ENCODE results near the gene SARNP.
"Not testable (repeated sequence)": the region's sequence is repeated elsewhere in the genome, so short reads cannot be mapped to it uniquely, and the experiment has no call there.

The SARNP gene, protein sequence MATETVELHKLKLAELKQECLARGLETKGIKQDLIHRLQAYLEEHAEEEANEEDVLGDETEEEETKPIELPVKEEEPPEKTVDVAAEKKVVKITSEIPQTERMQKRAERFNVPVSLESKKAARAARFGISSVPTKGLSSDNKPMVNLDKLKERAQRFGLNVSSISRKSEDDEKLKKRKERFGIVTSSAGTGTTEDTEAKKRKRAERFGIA

DNA sequence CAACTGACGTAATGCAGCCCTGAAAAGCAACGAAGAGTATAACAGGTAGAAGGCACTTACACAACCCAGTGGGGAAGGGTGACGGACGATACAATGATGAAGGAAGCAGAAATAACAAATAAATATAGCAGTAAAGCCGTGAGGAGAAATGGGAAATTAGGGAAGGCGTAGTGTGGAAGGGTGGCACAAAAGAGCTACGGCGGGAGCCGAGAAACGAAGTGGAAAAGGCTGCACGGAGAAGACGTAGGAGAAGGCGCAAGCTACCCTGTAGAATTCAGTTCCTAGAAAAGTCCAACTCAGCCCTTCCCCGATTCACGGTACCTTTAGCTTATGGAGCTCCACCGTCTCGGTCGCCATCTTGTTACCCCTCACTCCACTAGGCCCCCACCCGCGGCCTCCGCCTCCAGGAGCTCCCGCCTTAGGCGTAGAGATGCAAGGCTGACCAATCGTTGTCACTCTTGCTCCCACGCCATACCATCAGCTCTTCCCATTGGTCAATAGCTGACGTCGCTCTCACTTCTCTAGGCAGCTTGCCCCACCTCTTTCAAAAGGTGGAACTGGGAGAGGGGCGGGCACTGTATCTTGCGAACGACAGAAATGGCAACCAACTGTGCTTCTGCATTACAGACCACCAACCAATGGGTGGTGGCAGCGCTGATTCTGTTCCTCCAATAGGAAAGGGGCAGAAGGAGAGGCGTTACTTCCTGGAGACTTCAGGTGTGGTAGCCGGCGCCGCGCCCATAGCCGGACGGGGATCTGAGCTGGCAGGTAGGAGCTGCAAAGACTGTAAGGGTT, at the start of gene SARNP, which contains the start of gene ORMDL2:
Gene SARNP, minus strand, starts transcription at position 380 of the 795 bp plus-strand sequence. Its CDS starts 23 bp downstream, at position 357.
Gene ORMDL2, plus strand, starts transcription at position 697 of the 795 bp plus-strand sequence. CDS start 959 bp downstream, outside the sequence.
- H3K4me2 ChIP-seq (ENCODE audit: low read depth, low read length, poor library complexity, severe bottlenecking), result peak within 1 kb of the TSS; percentile 95
- H3K79me2 ChIP-seq (ENCODE audit: insufficient read depth, low read length), result peaks cover 65% of the 10 kb centered on the region
- no peaks in the 10 kb centered on the region for H3K9me2 ChIP-seq (replicated peaks; ENCODE audit: insufficient read depth, low read length)
- H3K9me3 ChIP-seq (ENCODE audit: insufficient read depth, low read length), result no peaks in the 10 kb centered on the region
- H3K36me3 ChIP-seq (ENCODE audit: low read length), result peaks cover 12% of the 10 kb centered on the region; the same call in 1 of the 2 replicates
- peak within 1 kb of the TSS; percentile 91 for H3K4me3 ChIP-seq (ENCODE audit: insufficient read depth, low read length, poor library complexity, severe bottlenecking)
- H4K20me1 ChIP-seq (ENCODE audit: low read depth, low read length), result peaks cover 4% of the 10 kb centered on the region; the same call in 1 of the 2 replicates
- peak within 1 kb of the TSS; percentile 65 for H2AFZ ChIP-seq (ENCODE audit: low read depth, low read length, severe bottlenecking)
- TF ChIP-seq, protein P1, sequence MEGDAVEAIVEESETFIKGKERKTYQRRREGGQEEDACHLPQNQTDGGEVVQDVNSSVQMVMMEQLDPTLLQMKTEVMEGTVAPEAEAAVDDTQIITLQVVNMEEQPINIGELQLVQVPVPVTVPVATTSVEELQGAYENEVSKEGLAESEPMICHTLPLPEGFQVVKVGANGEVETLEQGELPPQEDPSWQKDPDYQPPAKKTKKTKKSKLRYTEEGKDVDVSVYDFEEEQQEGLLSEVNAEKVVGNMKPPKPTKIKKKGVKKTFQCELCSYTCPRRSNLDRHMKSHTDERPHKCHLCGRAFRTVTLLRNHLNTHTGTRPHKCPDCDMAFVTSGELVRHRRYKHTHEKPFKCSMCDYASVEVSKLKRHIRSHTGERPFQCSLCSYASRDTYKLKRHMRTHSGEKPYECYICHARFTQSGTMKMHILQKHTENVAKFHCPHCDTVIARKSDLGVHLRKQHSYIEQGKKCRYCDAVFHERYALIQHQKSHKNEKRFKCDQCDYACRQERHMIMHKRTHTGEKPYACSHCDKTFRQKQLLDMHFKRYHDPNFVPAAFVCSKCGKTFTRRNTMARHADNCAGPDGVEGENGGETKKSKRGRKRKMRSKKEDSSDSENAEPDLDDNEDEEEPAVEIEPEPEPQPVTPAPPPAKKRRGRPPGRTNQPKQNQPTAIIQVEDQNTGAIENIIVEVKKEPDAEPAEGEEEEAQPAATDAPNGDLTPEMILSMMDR (IDR thresholded peaks at IDR 0.05; ENCODE audit: insufficient read depth, low read length, poor library complexity, severe bottlenecking), result no peak
- TF ChIP-seq EZH2phosphoT487 (conservative IDR thresholded peaks at IDR 0.05; ENCODE audit: low read length), result no peak
- H3K27me3 ChIP-seq (ENCODE audit: low read length), result no peaks in the 10 kb centered on the region
- H3K27ac ChIP-seq (ENCODE audit: low read depth, low read length), result peak within 1 kb of the TSS; percentile 70
- H3K9ac ChIP-seq (ENCODE audit: low read length), result peak within 1 kb of the TSS; percentile 83
- peaks cover 18% of the 10 kb centered on the region for H3F3A ChIP-seq (ENCODE audit: insufficient read depth)

DNA sequence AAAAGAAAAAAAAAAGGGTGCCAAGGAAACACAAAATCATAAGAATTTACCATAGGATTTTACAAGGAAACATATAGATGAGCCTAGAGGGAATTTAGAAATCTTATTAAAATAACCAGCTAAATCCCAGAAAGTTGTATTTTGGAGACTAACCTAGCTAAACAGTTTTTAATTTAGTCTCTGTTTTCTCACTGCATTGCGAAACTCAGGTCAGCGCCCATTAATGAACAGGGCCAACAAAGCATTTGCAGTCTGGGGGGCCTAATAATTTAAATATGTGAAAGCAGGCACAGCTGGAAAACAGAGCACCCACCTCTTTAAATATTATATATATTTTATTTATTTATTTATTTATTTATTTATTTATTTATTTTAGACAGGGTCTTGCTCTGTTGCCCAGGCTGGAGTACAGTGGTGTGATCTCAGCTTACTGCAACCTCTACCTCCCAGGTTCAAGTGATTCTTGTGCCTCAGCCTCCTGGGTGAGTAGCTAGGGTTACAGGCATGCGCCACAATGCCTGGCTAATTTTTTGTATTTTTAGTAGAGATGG, 49.0 kb upstream of the SARNP start:
- H3K27ac ChIP-seq (ENCODE audit: low read depth, low read length); H3K9ac ChIP-seq (ENCODE audit: low read length); H3K79me2 ChIP-seq (ENCODE audit: insufficient read depth, low read length); H3K27me3 ChIP-seq (ENCODE audit: low read length); H3K36me3 ChIP-seq (ENCODE audit: low read length); H3K4me2 ChIP-seq (ENCODE audit: low read depth, low read length, poor library complexity, severe bottlenecking); H3K4me3 ChIP-seq (ENCODE audit: insufficient read depth, low read length, poor library complexity, severe bottlenecking); H3F3A ChIP-seq (ENCODE audit: insufficient read depth); H3K9me3 ChIP-seq (ENCODE audit: insufficient read depth, low read length); H4K20me1 ChIP-seq (ENCODE audit: low read depth, low read length); H2AFZ ChIP-seq (ENCODE audit: low read depth, low read length, severe bottlenecking); H3K9me2 ChIP-seq (replicated peaks; ENCODE audit: insufficient read depth, low read length): not testable (repeated sequence)

DNA sequence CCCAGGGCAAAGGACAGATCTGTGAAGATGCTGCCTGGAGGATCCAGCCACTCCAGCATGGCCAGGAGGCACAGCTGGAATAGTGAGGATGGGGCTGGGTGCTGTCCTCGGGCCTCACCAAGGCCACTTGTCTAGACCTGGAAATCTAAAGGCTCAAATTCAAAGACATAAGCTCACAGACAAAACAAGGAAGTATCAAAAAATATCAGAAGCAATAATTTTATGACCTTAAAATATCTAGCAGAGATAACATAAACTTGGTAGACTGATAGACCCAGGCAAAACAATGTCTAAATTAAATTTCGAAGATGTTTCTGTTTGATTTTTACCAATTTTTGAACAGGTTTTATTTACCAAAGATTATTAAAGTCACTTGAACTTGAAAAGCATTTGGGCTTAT, 47.8 kb upstream of the SARNP start:
- Histone ChIP-seq H4K20me1 (ENCODE audit: low read depth, low read length) (no peaks in the 10 kb centered on the region), H3K4me2 (ENCODE audit: low read depth, low read length, poor library complexity, severe bottlenecking) (no peak overlapping the region), H3K9me3 (ENCODE audit: insufficient read depth, low read length) (peaks cover 4% of the 10 kb centered on the region; the same call in 1 of the 2 replicates), H2AFZ (ENCODE audit: low read depth, low read length, severe bottlenecking) (no peak overlapping the region), H3K27me3 (ENCODE audit: low read length) (no peaks in the 10 kb centered on the region), H3K79me2 (ENCODE audit: insufficient read depth, low read length) (no peaks in the 10 kb centered on the region), H3K36me3 (ENCODE audit: low read length) (no peaks in the 10 kb centered on the region), H3F3A (ENCODE audit: insufficient read depth) (no peaks in the 10 kb centered on the region), H3K9ac (ENCODE audit: low read length) (no peak overlapping the region), H3K27ac (ENCODE audit: low read depth, low read length) (no peak overlapping the region), H3K4me3 (ENCODE audit: insufficient read depth, low read length, poor library complexity, severe bottlenecking) (no peak overlapping the region), H3K9me2 (replicated peaks; ENCODE audit: insufficient read depth, low read length) (no peaks in the 10 kb centered on the region)
- TF ChIP-seq, protein P1 (IDR thresholded peaks at IDR 0.05; ENCODE audit: insufficient read depth, low read length, poor library complexity, severe bottlenecking), result no peak
- no peak for TF ChIP-seq EZH2phosphoT487 (conservative IDR thresholded peaks at IDR 0.05; ENCODE audit: low read length)

DNA sequence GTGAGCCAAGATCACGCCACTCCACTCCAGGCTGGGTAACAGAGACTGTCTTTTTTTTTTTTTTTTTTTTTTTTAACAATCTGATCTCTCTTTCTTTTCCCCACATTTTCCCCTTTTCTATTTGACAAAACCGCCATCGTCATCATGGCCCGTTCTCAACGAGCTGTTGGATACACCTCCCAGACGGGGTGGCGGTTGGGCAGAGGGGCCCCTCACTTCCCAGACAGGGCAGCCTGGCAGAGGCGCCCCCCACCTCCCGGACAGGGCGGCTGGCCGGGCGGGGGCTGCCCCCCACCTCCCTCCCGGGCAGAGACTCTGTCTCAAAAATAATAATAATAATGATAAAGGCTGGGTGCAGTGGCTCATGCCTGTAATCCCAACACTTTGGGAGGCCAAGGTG, 45.4 kb upstream of the SARNP start:
- not testable (repeated sequence) for H3K9ac ChIP-seq (ENCODE audit: low read length); H3K4me3 ChIP-seq (ENCODE audit: insufficient read depth, low read length, poor library complexity, severe bottlenecking); H3F3A ChIP-seq (ENCODE audit: insufficient read depth); H3K36me3 ChIP-seq (ENCODE audit: low read length); H3K27me3 ChIP-seq (ENCODE audit: low read length); H3K9me2 ChIP-seq (replicated peaks; ENCODE audit: insufficient read depth, low read length); H2AFZ ChIP-seq (ENCODE audit: low read depth, low read length, severe bottlenecking); H4K20me1 ChIP-seq (ENCODE audit: low read depth, low read length); H3K27ac ChIP-seq (ENCODE audit: low read depth, low read length); H3K4me2 ChIP-seq (ENCODE audit: low read depth, low read length, poor library complexity, severe bottlenecking); H3K79me2 ChIP-seq (ENCODE audit: insufficient read depth, low read length); H3K9me3 ChIP-seq (ENCODE audit: insufficient read depth, low read length)
